HEK293 (cell line): ENCODE measurements around the gene GLT6D1.

Source experiments
- CTCF ChIA-PET: fragments of 350-600 bp; formaldehyde crosslinking; extraction: SDS; loops from one replicate; lab custom pipeline; 2021; ENCODE audit warnings: antibody characterized with exemption; lab: Yijun Ruan, JAX
- POLR2A ChIA-PET: fragments of 300-600 bp; formaldehyde crosslinking; extraction: SDS; loops from one replicate; lab custom pipeline; 2020; ENCODE audit warnings: antibody characterized with exemption, inconsistent platforms; lab: Yijun Ruan, JAX
- H3K27ac ChIP-seq: fragments of 200-500 bp; sonication (Bioruptor generic); 2 replicates; pipeline ENCODE4 v1.5.1; 2014; ENCODE audit warnings: low read depth, low read length, control low read depth, inconsistent platforms; ENCODE audit errors: extremely low read depth
- H3K36me3 ChIP-seq, 2 experiments: fragments of 200-500 bp in 1 of 2; sonication (Bioruptor generic) in 1 of 2; 1 replicate in 1 of 2; 2 replicates in 1 of 2; pipeline ENCODE4 v1.5.1; 2014 to 2017; ENCODE audit warnings: inconsistent platforms in 2 of 2, low read length in 2 of 2; ENCODE audit not compliant: control insufficient read depth in 2 of 2, insufficient read depth in 1 of 2
- H3K4me1 ChIP-seq: fragments of 200-500 bp; sonication (Bioruptor generic); 2 replicates; pipeline ENCODE4 v1.5.1; 2014; ENCODE audit warnings: mild to moderate bottlenecking, low read length, inconsistent platforms; ENCODE audit not compliant: control insufficient read depth, insufficient read depth
- H3K4me3 ChIP-seq: 2 replicates; pipeline ENCODE4 v1.5.1; 2011; ENCODE audit warnings: low read depth, mild to moderate bottlenecking, control low read depth, low read length, moderate library complexity
- H3K9me3 ChIP-seq: fragments of 200-500 bp; sonication (Bioruptor generic); 2 replicates; pipeline ENCODE4 v1.5.1; 2014; ENCODE audit warnings: low read depth, low read length, inconsistent platforms; ENCODE audit not compliant: control insufficient read depth, insufficient read depth
- FEZF1 ChIP-seq: fragments of 450-650 bp; formaldehyde crosslinking; IDR thresholded peaks from 2 replicates; pipeline ENCODE4 v1.5.1; 2016; ENCODE audit warnings: missing biosample characterization, missing genetic modification characterization
- MYNN ChIP-seq: fragments of 450-650 bp; formaldehyde crosslinking; IDR thresholded peaks from 2 replicates; pipeline ENCODE4 v1.5.1; 2016; ENCODE audit warnings: missing biosample characterization, missing genetic modification characterization, borderline replicate concordance
- OVOL3 ChIP-seq: fragments of 450-650 bp; formaldehyde crosslinking; IDR thresholded peaks from 2 replicates; pipeline ENCODE4 v1.5.1; 2016; ENCODE audit warnings: missing biosample characterization, missing genetic modification characterization
- SP7 ChIP-seq: fragments of 450-650 bp; formaldehyde crosslinking; IDR thresholded peaks from 2 replicates; pipeline ENCODE4 v1.5.1; 2016; ENCODE audit warnings: missing biosample characterization, missing genetic modification characterization
- ZBTB7A ChIP-seq: fragments of 450-650 bp; formaldehyde crosslinking; IDR thresholded peaks from 2 replicates; pipeline ENCODE4 v1.5.1; 2016; ENCODE audit warnings: low read depth, missing biosample characterization, missing genetic modification characterization
- ZBTB8A ChIP-seq: fragments of 450-650 bp; formaldehyde crosslinking; IDR thresholded peaks from 2 replicates; pipeline ENCODE4 v1.5.1; 2016; ENCODE audit warnings: missing biosample characterization, missing genetic modification characterization
- ZNF133 ChIP-seq: fragments of 450-650 bp; formaldehyde crosslinking; IDR thresholded peaks from 2 replicates; pipeline ENCODE4 v1.5.1; 2016; ENCODE audit warnings: missing biosample characterization, missing genetic modification characterization
- ZNF157 ChIP-seq: fragments of 450-650 bp; formaldehyde crosslinking; IDR thresholded peaks from 2 replicates; pipeline ENCODE4 v1.5.1; 2016; ENCODE audit warnings: missing biosample characterization, missing genetic modification characterization
- ZNF16 ChIP-seq: fragments of 450-650 bp; formaldehyde crosslinking; IDR thresholded peaks from 2 replicates; pipeline ENCODE4 v1.5.1; 2016; ENCODE audit warnings: low read depth, missing biosample characterization, missing genetic modification characterization
- ZNF184 ChIP-seq: fragments of 450-650 bp; IDR thresholded peaks from 2 replicates; pipeline ENCODE4 v1.5.1; 2018; ENCODE audit warnings: missing biosample characterization, mild to moderate bottlenecking, missing genetic modification characterization
- ZNF19 ChIP-seq: fragments of 450-650 bp; formaldehyde crosslinking; IDR thresholded peaks from 2 replicates; pipeline ENCODE4; 2016; ENCODE audit warnings: missing biosample characterization, missing genetic modification characterization, low read depth
- ZNF266 ChIP-seq: fragments of 450-650 bp; formaldehyde crosslinking; IDR thresholded peaks from 2 replicates; pipeline ENCODE4 v1.5.1; 2016; ENCODE audit warnings: missing biosample characterization, missing genetic modification characterization, low read depth
- ZNF544 ChIP-seq: fragments of 450-650 bp; formaldehyde crosslinking; IDR thresholded peaks from 2 replicates; pipeline ENCODE4 v1.5.0; 2017; ENCODE audit warnings: missing biosample characterization, missing genetic modification characterization
- ZNF560 ChIP-seq: fragments of 450-650 bp; formaldehyde crosslinking; IDR thresholded peaks from 2 replicates; pipeline ENCODE4 v1.5.1; 2017; ENCODE audit warnings: missing biosample characterization, missing genetic modification characterization, borderline replicate concordance
- ZNF654 ChIP-seq: fragments of 450-650 bp; formaldehyde crosslinking; IDR thresholded peaks from 2 replicates; pipeline ENCODE4 v1.5.1; 2016; ENCODE audit warnings: low read depth, missing biosample characterization, missing genetic modification characterization
- ZNF768 ChIP-seq: fragments of 450-650 bp; formaldehyde crosslinking; IDR thresholded peaks from 2 replicates; pipeline ENCODE4 v1.5.1; 2018; ENCODE audit warnings: missing biosample characterization, mild to moderate bottlenecking, missing genetic modification characterization
- ZNF785 ChIP-seq: fragments of 450-650 bp; formaldehyde crosslinking; IDR thresholded peaks from 2 replicates; pipeline ENCODE4 v1.5.1; 2016; ENCODE audit warnings: missing biosample characterization, missing genetic modification characterization
- ZSCAN16 ChIP-seq: fragments of 450-650 bp; formaldehyde crosslinking; IDR thresholded peaks from 2 replicates; pipeline ENCODE4 v1.5.1; 2016; ENCODE audit warnings: missing biosample characterization, missing genetic modification characterization
- TF ChIP-seq, protein P1 (sequence below): fragments of 450-650 bp; formaldehyde crosslinking; IDR thresholded peaks from 2 replicates; pipeline ENCODE4 v1.5.1; 2016; ENCODE audit warnings: missing biosample characterization, missing genetic modification characterization
- TF ChIP-seq, protein P2 (sequence below): fragments of 450-650 bp; formaldehyde crosslinking; IDR thresholded peaks from 2 replicates; pipeline ENCODE4 v1.5.1; 2016; ENCODE audit warnings: missing biosample characterization, missing genetic modification characterization
- TF ChIP-seq, protein P3 (sequence below): fragments of 450-650 bp; formaldehyde crosslinking; IDR thresholded peaks from 2 replicates; pipeline ENCODE4 v1.5.1; 2017; ENCODE audit warnings: missing biosample characterization, missing genetic modification characterization
- TF ChIP-seq, protein P4 (sequence below): fragments of 450-650 bp; formaldehyde crosslinking; IDR thresholded peaks from 2 replicates; pipeline ENCODE4 v1.5.1; 2016; ENCODE audit warnings: missing biosample characterization, missing genetic modification characterization
- TF ChIP-seq, protein P5 (sequence below): fragments of 450-650 bp; formaldehyde crosslinking; IDR thresholded peaks from 2 replicates; pipeline ENCODE4 v1.5.1; 2017; ENCODE audit warnings: missing biosample characterization, missing genetic modification characterization
- TF ChIP-seq, protein P6 (sequence below): fragments of 450-650 bp; formaldehyde crosslinking; IDR thresholded peaks from 2 replicates; pipeline ENCODE4 v1.5.1; 2016; ENCODE audit warnings: missing biosample characterization, missing genetic modification characterization

Gene GLT6D1

DNA sequence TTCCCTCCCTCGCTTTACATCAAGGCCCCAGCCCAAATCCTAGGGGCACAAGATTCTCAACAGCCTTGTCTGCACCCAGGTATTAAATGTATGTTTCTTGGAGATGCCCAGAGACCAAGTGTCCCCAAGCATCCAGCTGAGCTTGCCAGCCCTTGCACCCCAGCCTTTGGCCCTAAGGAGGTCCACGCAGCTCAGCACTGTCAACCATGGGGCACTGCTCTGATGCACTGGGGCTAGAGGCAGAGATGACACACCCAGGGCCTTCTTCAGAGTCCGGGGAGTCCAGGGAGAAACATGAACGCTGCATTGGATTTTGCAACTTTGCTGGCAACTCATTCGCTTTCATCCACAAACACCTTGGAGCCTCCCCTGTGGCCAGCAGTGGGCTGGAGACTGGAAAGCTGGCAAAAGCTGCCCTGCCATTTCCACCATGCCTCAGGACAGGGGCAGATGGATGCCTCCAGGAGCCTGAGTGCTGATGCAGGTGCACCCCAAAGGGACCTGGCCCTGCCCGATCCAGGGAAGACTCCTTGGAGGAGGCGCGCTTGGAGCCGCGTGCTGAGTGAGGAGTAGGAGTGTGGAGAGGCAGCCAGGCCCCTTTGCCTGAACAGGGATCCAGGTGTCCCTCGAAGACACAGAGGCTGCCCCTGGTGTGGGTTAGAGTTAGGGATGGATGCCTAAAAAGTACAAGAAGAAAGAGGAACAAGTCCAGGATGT lies 58.5 kb downstream of the GLT6D1 start (continued):
- TF ChIP-seq, protein P1, sequence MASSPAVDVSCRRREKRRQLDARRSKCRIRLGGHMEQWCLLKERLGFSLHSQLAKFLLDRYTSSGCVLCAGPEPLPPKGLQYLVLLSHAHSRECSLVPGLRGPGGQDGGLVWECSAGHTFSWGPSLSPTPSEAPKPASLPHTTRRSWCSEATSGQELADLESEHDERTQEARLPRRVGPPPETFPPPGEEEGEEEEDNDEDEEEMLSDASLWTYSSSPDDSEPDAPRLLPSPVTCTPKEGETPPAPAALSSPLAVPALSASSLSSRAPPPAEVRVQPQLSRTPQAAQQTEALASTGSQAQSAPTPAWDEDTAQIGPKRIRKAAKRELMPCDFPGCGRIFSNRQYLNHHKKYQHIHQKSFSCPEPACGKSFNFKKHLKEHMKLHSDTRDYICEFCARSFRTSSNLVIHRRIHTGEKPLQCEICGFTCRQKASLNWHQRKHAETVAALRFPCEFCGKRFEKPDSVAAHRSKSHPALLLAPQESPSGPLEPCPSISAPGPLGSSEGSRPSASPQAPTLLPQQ = no peak
- TF ChIP-seq SP7 (tag by site-specific recombination) = no peak
- no peak for TF ChIP-seq ZNF560 (tag by site-specific recombination)
- no peak for TF ChIP-seq ZSCAN16 (tag by site-specific recombination)
- no peak for TF ChIP-seq ZNF785 (tag by site-specific recombination)
- no peak for TF ChIP-seq ZBTB8A (tag by site-specific recombination)
- TF ChIP-seq ZNF184 (tag by site-specific recombination) = no peak
- TF ChIP-seq, protein P2, sequence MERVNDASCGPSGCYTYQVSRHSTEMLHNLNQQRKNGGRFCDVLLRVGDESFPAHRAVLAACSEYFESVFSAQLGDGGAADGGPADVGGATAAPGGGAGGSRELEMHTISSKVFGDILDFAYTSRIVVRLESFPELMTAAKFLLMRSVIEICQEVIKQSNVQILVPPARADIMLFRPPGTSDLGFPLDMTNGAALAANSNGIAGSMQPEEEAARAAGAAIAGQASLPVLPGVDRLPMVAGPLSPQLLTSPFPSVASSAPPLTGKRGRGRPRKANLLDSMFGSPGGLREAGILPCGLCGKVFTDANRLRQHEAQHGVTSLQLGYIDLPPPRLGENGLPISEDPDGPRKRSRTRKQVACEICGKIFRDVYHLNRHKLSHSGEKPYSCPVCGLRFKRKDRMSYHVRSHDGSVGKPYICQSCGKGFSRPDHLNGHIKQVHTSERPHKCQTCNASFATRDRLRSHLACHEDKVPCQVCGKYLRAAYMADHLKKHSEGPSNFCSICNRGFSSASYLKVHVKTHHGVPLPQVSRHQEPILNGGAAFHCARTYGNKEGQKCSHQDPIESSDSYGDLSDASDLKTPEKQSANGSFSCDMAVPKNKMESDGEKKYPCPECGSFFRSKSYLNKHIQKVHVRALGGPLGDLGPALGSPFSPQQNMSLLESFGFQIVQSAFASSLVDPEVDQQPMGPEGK (tag by site-specific recombination) = no peak
- no peak for TF ChIP-seq ZNF544 (tag by site-specific recombination)
- TF ChIP-seq ZNF654 (tag by site-specific recombination) = no peak
- TF ChIP-seq, protein P3, sequence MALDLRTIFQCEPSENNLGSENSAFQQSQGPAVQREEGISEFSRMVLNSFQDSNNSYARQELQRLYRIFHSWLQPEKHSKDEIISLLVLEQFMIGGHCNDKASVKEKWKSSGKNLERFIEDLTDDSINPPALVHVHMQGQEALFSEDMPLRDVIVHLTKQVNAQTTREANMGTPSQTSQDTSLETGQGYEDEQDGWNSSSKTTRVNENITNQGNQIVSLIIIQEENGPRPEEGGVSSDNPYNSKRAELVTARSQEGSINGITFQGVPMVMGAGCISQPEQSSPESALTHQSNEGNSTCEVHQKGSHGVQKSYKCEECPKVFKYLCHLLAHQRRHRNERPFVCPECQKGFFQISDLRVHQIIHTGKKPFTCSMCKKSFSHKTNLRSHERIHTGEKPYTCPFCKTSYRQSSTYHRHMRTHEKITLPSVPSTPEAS (tag by site-specific recombination) = no peak
- no peak for TF ChIP-seq ZNF133 (tag by site-specific recombination)
- no peak for TF ChIP-seq ZBTB7A (tag by site-specific recombination)
- TF ChIP-seq, all 188 proteins: peak for 0

DNA sequence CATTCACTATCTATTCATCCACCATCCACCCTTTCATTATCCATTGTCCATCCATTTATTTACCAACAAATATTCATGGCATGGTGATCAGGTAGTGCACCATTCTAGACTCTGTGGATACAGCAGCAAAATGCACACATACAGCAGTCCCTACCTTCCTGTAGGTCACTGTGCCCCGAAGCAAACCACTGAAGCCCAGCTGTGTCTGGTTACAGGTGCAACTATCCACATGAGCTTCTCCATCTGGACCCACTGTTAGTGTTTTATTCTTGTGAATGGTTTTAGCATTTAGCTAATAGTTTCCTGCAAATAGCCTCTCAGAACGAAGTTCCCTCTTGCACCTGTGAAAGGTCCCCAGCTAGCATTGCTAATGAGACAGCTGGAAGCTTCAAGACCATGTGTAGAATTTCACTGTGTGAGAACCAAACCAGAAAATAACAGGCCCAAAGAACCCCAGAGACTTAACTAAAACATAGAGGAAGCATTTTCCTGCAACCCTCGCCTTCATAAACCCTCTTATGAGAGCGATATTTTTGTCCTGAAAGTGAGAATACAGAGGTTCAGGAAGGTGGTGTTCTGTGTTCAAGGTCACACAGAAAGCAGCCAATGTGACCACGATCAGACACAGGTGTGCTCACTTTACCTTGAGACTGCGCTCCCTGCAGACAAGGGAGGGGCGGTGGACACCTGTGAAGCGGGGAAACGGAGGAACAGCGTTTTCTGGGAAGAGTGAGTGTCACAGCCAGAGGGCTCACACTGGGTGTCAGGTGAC lies 59.3 kb downstream of the GLT6D1 start:
- Histone ChIP-seq H3K36me3 (no peaks in the 10 kb centered on the region), H3K4me1 (no peaks in the 10 kb centered on the region), H3K4me3 (no peak overlapping the region), H3K9me3 (no peaks in the 10 kb centered on the region), H3K27ac (no peak overlapping the region)
- ChIA-PET CTCF (no interaction called here), POLR2A (no interaction called here)
- TF ChIP-seq ZNF19 (tag by site-specific recombination) = no peak
- no peak for TF ChIP-seq ZNF266 (tag by site-specific recombination)
- TF ChIP-seq MYNN (tag by site-specific recombination) = no peak
- no peak for TF ChIP-seq ZNF768
- no peak for TF ChIP-seq OVOL3
- TF ChIP-seq, protein P4, sequence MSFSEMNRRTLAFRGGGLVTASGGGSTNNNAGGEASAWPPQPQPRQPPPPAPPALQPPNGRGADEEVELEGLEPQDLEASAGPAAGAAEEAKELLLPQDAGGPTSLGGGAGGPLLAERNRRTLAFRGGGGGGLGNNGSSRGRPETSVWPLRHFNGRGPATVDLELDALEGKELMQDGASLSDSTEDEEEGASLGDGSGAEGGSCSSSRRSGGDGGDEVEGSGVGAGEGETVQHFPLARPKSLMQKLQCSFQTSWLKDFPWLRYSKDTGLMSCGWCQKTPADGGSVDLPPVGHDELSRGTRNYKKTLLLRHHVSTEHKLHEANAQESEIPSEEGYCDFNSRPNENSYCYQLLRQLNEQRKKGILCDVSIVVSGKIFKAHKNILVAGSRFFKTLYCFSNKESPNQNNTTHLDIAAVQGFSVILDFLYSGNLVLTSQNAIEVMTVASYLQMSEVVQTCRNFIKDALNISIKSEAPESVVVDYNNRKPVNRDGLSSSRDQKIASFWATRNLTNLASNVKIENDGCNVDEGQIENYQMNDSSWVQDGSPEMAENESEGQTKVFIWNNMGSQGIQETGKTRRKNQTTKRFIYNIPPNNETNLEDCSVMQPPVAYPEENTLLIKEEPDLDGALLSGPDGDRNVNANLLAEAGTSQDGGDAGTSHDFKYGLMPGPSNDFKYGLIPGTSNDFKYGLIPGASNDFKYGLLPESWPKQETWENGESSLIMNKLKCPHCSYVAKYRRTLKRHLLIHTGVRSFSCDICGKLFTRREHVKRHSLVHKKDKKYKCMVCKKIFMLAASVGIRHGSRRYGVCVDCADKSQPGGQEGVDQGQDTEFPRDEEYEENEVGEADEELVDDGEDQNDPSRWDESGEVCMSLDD (tag by site-specific recombination) = no peak
- no peak for TF ChIP-seq ZNF16
- TF ChIP-seq FEZF1 (tag by site-specific recombination) = no peak
- no peak for TF ChIP-seq ZNF157 (tag by site-specific recombination)
- TF ChIP-seq ZNF785 (tag by site-specific recombination) = no peak
- TF ChIP-seq, protein P5, sequence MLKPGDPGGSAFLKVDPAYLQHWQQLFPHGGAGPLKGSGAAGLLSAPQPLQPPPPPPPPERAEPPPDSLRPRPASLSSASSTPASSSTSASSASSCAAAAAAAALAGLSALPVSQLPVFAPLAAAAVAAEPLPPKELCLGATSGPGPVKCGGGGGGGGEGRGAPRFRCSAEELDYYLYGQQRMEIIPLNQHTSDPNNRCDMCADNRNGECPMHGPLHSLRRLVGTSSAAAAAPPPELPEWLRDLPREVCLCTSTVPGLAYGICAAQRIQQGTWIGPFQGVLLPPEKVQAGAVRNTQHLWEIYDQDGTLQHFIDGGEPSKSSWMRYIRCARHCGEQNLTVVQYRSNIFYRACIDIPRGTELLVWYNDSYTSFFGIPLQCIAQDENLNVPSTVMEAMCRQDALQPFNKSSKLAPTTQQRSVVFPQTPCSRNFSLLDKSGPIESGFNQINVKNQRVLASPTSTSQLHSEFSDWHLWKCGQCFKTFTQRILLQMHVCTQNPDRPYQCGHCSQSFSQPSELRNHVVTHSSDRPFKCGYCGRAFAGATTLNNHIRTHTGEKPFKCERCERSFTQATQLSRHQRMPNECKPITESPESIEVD = no peak
- TF ChIP-seq ZSCAN16 (tag by site-specific recombination) = no peak
- TF ChIP-seq, protein P6, sequence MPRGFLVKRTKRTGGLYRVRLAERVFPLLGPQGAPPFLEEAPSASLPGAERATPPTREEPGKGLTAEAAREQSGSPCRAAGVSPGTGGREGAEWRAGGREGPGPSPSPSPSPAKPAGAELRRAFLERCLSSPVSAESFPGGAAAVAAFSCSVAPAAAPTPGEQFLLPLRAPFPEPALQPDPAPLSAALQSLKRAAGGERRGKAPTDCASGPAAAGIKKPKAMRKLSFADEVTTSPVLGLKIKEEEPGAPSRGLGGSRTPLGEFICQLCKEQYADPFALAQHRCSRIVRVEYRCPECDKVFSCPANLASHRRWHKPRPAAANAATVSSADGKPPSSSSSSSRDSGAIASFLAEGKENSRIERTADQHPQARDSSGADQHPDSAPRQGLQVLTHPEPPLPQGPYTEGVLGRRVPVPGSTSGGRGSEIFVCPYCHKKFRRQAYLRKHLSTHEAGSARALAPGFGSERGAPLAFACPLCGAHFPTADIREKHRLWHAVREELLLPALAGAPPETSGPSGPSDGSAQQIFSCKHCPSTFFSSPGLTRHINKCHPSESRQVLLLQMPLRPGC = no peak
